Activated T-cell treated with anti-CD3 and anti-CD28 coated beads for 24 hours (primary cell): Measurements from ENCODE around the gene RAB28.

Experiments used
- DNase-seq: peaks from one replicate; pipeline ENCODE4 v3.0.0-alpha.2; 2020; ENCODE audit warnings: low read depth

The RAB28 gene

DNA sequence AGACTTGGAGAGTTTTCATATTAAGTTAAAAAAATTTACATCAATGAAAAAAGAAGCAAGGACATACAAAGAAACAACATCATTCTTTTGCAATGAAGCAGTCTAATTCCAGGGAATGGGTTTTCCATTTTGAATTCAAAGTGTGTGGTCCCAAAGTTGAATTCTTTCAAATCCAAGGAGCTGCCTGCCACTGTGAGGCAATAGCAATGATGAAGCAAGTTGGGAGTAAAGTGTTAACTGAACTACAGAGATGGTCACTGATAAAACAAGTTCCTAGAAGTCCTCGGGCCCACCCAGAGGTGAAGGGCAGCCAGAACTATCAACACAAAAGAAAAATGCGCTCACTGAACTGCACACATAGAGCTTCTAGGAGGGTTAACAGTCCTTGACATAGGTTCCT, 115.9 kb downstream of the RAB28 start:
- no peak for DNase-seq

DNA sequence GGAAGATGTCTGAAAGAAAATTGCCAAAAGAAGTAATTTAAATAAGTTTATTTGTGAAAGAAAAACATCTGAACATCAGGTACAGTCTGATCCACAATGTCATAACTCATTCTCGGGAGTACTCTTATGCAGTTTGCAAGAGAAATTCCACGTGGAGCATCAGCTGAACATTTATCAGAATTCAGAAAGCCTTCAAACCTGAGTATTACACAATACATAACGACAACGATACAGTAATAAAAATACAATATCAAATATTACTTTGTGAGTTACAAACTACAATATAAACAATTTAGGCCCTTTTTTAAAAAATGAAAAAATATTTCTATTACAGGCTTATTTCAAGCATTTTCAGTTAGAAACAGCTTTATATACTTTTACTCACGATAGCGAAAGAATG, 116.4 kb downstream of the RAB28 start:
- no peak for DNase-seq

DNA sequence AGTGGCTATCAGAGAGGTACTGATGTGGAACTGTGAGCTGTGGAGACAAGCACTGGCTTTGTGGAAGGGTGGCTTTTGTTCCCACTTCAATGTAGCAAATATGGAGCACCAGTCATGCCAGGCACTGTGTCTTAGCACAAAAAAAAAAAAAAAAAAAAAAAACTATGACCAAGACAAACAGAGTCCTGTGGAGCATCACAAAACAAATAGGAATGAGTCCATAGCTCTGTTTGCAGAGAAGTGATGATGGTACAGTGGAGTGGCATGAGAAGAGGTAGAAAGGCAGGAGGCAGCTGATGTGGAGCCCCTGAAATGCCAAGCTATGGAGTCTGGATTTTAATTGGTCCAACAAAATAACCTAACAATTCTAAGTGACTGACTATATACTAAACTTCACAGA, 116.9 kb downstream of the RAB28 start:
- DNase-seq, result no peak

DNA sequence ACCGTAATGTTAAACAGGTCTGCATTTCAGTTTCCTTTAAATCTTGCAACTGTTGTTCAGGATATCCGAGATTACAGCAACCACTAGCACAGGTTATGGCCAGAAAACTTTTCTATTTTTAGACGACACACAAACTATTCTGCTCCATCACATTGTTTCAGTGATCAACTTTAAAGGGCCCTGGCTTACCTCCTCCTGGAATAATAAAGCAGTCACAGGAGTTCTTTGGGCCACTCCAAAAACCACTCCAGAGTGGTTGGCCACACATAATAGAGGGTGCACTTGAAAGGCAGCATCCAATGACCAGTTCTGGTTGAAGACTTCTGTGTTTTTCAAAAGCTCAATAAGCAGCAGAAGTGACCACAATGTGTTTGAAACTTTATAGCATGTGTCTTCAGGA, 118.9 kb downstream of the RAB28 start:
- no peak for DNase-seq

DNA sequence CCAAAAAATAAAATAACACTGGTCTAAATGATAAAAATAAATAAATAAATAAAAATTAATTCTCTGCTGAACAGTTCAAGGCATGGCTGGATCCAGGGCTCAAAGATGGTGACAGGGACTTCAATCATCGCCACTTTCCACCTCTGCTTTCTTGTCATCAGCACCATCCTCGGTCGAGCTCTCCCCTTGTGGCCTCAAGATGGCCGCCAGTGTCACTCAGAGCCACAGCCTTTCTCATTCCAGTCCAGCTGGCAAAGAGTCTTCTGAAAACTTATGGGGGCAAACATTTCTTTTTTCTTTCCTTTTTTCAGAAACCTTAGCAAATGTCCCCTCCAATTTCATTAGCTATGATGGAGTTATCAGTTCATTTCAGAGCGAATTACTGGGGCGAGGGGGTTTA, 119.5 kb downstream of the RAB28 start:
- no peak for DNase-seq

DNA sequence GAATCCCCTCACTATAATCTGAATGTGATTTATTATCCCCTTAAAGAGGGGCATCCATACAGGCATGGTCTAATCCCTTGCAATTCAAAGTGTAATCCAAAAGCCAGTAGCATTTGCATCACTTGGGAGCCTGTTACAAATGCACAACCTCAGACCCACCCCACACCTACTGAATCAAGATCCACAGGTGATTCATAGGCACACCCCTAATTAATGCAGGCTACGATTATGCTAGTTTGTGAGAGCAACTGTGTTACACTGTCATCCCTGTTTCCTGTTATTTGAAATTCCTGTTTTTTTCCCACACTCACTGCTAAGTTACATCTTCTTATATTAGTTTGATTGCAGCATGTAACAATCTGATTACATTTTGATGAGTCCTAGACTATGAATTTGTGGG, 120.0 kb downstream of the RAB28 start:
- no peak for DNase-seq

DNA sequence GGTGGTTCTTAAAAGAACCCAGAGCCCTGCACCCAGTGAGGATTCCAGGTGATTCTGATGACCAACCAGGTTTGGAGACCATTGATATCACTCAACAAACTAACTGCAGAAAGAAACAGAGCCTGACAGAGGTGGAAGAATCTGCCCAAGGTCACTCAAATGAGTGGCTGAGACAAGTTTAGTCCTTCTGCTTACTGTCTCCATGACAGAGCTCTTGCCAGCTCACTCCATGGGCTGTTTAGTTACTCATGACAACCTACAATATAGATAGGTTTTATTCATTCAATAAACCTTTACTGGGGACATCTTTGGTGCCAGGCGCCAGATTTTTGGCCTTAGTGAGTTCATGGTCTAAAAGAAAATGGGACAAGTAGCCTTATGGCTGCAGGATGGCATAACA, 124.3 kb downstream of the RAB28 start:
- DNase-seq, result no peak

DNA sequence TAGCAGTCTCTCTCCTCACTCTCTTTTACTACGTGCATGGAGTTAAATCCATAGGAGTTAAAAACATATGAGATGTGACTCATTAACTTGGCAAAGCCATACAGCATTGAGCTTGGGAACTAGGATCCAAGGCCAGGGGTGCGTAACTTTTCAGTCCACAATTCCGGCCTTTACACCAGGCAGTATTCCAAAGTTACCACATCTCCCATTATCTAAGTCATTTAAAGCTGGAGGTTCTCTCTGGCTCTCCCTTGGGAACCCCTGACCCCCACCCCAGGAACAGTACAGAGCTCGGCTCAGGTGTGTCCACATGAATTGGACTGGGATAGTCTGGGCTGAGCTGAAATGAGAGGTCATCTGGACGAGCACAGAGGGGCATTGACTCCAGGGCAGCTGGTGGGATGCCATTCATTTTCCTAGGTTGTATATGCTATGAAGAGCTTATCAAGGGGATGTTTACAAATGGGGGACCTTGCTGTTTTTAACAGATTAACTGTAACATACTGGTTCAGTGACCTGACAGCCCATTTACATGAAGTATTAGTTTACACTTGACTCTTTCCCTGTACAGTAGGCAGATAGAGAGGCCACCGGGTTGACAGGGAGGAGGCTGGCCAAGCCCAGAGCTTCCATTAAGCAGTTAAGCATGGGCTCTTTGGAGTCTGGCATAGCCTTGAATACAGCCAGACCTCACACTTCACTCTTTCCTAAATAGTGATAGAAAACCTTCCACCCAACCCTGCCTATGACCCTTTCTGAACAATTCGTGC, 128.8 kb downstream of the RAB28 start:
- no peak for DNase-seq

DNA sequence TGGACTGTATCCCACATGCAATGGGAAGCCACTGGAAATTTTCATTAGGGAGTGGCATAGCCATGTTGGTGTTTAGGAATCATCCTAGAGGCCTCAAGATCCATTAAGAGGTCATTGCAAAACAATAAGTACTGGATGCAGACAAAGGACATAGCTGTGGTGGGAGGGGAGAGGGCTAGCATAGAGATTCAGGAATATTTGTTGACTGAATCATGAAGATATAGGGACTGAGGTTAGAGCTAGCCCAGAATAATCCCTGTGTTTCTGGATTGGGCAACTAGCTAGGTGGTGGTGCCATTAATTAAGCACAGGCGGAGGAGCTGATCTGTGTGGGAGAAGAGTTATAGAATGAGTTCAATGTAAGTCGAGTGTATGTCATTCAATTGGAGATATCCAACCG, 135.0 kb downstream of the RAB28 start:
- DNase-seq, result no peak

DNA sequence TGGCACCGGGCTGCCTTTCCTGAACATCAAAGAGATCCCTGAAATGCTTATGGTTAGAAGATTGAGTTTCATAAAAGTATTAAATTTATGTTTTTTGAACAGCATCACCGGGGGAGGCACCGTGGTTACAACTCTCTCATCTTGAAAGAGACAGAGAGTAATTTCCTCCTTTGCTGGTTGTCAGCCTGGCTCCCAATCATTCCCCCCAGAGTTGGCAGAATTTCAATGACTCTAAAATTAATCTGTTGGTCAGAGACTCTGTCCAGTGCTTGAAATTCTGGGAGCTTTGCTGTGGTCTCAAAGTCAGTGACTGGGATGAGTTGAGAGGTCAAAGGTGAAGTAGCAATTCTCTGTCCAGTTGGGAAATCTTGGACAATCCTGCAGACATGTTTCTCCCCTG, 135.9 kb downstream of the RAB28 start:
- DNase-seq, result no peak

DNA sequence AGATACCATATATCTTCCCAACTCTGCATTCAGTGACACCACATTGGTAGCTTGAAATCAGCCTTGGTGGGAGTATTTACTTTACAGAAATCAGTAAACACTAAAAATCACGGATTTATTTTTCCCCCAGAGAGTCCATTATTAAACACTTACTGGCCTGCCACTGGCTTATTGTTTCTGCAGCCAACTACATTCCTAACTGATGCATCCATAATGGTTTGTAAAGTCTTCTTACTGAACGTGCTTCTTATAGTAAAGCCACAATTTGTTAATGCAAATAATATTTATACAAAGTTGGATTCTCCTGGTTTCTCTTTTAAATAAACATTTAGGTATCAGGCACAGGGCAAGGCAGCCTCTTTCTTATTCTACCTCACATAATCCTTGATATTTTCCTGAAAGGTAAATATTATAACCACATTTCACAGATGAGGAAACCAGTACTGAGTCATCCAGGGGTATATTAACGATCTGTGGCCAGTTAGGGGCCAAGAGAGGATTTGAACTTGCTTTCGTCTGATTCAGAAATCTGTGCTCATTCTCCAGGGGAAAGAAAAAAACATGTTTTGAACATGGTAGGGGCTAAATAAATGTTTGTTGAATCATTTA, 136.5 kb downstream of the RAB28 start:
- DNase-seq, result no peak

DNA sequence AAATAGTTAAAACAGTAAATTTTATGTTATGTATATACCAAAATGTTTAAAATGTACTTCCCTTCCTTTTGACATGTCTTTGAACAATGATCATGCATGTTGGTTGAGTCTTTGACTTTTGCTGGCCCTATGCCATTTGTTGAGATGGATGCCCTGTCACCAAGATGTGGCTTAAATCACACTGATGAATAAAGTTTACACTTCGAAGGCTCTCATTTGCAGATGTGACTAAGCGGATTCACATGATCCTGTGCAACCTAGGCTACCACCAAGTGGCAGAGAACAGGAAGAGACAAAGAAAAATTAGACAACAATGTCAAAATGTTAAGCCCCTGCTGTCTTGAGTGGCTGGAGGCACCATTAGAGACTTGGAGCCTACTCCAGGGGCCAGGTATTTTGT, 139.9 kb downstream of the RAB28 start:
- no peak for DNase-seq

DNA sequence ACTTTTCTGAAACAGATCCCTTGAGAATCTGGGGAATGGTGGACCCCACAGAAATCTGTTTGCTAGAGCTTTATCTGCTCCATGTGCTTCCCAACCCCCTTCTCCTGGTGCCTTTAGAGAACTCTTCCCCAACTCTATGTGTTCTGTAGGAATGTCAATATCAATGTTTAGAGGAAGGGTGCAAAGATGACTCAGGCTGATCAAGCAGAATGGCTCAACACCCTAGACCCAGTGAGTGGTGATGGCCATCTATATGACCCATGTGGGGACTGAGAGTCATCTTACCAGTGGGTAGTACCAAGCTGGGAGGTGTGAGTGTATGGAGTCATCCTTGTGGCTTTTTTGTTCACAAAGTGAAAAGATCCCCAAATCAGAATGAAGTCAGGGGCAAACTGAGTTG, 143.5 kb downstream of the RAB28 start:
- no peak for DNase-seq

DNA sequence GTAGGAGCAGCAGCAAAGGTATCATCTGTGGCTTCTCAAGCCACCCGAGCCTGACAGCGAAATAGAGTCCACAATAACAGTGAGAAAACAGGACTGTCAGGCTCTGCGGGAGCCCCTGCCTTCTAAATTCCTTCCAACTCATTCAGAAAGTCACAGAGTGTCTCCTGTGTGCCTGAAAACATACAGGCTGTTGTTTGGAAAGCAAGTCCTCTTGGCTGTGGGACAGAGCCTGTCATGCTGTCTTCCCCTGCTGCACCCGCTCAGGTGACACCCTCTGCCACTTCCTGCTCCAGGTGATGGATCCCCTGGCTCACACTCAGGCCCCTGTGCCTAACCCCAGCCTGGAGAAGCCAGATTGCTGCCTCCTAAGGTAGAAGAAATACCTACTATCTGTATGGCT, 152.3 kb downstream of the RAB28 start:
- no peak for DNase-seq

DNA sequence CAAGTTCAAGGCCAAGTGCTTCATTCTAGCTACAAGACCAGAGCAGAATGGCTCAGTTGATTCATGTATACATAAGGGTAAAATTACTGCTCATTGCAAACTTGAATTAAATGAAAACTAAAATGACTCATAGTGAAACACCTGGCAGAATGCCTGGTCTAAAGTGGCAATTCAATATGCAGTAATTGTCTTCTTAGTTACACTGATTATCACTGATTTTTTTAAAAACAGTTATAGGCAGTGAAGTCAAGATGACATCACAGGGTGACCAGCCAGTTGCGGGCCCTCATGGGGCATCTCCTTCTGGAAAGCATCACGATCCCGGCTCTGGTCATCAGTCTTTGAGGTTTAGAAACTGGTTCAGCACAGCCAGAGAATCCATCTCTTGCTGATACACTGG, 154.2 kb downstream of the RAB28 start:
- no peak for DNase-seq

DNA sequence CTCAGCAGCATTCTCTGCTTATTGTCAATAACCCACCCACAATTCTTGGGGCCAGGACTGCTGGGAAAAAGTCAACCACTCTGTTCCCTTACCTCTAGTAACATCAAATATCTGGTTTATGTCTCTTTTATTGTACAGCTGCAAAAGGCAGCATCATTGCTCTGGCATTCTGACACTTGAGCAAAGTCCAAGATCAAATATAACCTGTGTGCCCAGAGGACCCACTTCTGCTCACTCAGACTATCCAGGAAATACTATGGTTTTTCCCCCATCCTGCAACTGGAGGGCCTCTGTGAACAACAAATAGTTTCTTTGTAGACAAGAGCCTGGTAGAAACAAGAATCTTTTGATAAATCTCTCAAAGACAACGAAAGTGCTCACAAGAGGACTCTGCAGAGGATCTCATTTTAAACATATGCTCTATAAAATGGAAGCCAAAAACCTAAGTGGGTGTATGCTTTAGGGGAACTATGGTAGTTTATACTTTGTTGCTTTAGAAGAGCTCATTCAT, 154.7 kb downstream of the RAB28 start:
- no peak for DNase-seq

DNA sequence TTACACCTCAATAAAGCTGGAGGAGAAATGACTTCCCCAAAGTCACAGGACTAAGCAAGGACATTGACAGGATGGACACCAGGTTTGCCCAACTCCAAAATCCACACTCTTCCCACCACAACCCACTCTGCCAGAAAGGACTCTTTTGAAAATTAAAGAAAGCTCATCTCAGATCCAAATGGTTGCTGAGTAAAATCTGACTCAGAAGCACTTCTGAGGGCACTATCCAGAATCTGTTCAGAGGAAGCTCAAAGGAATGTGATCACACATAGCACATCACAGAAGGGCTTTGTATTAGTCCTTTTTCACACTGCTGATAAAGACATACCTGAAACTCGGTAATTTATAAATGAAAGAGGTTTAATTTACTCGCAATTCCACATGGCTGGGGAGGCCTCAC, 155.5 kb downstream of the RAB28 start:
- DNase-seq, result no peak

DNA sequence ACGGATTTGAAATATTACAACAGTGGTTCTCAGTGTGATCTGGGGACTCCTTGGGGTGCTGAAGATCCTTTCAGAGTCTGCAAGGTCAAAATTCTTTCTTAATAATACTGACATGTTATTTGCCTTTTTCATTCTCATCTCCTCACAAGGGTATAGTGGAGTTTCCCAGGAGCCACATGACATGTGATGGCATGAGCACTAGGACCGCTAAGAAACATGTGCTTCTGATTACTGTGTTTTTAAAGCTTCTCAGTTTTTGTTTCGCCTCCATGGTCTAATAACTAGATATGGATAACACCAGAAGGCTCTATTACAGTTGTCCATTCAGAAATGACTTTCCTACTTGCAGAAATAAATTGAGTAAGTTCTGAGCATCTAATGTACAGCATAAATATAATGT, 156.1 kb downstream of the RAB28 start:
- no peak for DNase-seq

DNA sequence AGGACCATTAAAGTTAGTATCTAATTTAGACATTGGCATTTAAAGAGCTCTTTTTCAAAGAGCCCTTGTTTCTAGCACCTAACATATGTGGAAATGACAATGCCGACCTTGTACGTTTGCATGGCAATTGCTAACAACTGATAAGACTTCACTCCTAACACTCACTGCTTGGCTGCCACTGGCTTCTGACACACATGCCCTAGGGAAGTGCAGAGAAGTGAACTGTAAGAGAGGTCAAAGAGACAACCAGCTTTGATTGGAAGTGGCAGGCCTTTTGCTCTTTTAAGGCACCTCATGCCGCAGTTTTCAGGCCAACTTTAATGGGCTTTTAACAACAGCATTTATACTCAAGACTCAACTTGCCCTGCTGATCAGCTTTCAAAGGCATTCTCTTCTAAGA, 158.4 kb downstream of the RAB28 start:
- DNase-seq, result no peak

DNA sequence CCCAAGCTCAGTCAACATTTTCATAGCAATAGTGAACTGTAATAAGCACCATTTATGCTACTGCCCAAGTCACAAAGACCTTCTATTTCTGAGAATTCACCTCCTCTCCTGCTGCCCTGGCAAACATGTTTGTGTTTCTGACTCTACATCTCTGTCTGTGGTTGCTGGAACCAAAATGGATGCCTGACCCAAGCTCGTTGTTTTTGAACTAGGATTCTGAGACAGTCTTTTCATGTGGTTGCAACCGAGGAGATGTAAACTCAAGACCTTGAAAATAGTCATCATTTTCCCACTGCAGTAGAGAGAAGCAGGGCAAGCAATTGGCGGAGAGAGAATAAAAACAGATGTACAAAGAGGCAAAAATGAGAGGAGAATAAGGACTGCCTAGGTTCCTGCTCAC, 160.2 kb downstream of the RAB28 start:
- DNase-seq, result no peak

DNA sequence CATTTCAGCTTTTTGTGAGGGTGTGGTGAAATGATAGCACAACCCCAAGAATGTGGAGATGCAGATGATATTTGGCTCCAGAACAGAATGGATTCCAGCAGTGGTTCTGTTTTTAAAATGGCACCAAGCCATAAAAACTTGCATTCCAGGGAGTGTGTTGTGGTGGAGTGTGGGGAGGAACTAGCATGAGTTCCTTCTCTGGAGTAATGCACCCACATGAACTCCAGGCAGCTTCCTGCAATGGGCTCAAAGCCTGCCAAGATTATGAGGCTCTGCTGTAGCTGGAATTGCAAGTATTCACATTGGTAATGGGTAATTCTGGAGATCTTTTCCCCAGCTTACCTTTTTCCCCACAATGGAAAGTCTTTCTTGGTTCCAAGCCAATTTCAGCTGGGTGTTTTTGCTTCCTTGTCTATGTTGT, 161.4 kb downstream of the RAB28 start:
- DNase-seq, result no peak
